Endodermal cell (in vitro differentiated cells): ENCODE results near the gene MYH9. TPM values are rescaled to one million over a fixed set of nuclear protein-coding genes. Genes with fewer than 3 reads are reported as not detected.

Source experiments
- DNase-seq: peaks from one replicate; pipeline ENCODE4 v3.0.0-alpha.2; 2017
- H3K27ac ChIP-seq: 2 replicates; pipeline ENCODE4 v1.5.1; 2013; ENCODE audit warnings: mild to moderate bottlenecking, low read depth, low read length, moderate library complexity
- H3K27me3 ChIP-seq: 2 replicates; pipeline ENCODE4 v1.6.1; 2013; ENCODE audit warnings: mild to moderate bottlenecking, low read length, moderate library complexity; ENCODE audit not compliant: insufficient read depth, control insufficient read depth, poor library complexity, severe bottlenecking
- H3K36me3 ChIP-seq: 2 replicates; pipeline ENCODE4 v1.7.0; 2013; ENCODE audit warnings: mild to moderate bottlenecking, low read length, moderate library complexity; ENCODE audit not compliant: control insufficient read depth, insufficient read depth
- H3K4me1 ChIP-seq: one replicate; pipeline ENCODE4 v1.7.0; 2013; ENCODE audit warnings: low read length; ENCODE audit not compliant: control insufficient read depth, insufficient read depth
- H3K4me3 ChIP-seq: 2 replicates; pipeline ENCODE4 v1.5.1; 2013; ENCODE audit warnings: mild to moderate bottlenecking, low read length, moderate library complexity
- H3K9ac ChIP-seq: 2 replicates; pipeline ENCODE4 v1.6.1; 2013; ENCODE audit warnings: mild to moderate bottlenecking, low read length, moderate library complexity; ENCODE audit not compliant: poor library complexity, severe bottlenecking; ENCODE audit errors: extremely low read depth
- H3K9me3 ChIP-seq: 2 replicates; pipeline ENCODE4 v1.6.1; 2013; ENCODE audit warnings: mild to moderate bottlenecking, low read length, moderate library complexity; ENCODE audit not compliant: control insufficient read depth
- H3K27ac Mint-ChIP-seq: 2 replicates; pipeline ENCODE4 v1.8.0; 2020; ENCODE audit warnings: mixed read lengths
- H3K27me3 Mint-ChIP-seq: 2 replicates; pipeline ENCODE4 v1.8.0; 2021; ENCODE audit warnings: mild to moderate bottlenecking, mixed read lengths; ENCODE audit not compliant: insufficient read depth
- H3K36me3 Mint-ChIP-seq: 2 replicates; pipeline ENCODE4 v1.8.0; 2020; ENCODE audit warnings: low read depth, mixed read lengths
- H3K4me1 Mint-ChIP-seq: 2 replicates; pipeline ENCODE4 v1.8.0; 2020; ENCODE audit warnings: mixed read lengths
- H3K4me3 Mint-ChIP-seq: 2 replicates; pipeline ENCODE4 v1.8.0; 2020; ENCODE audit warnings: mild to moderate bottlenecking, moderate library complexity, mixed read lengths
- H3K9me3 Mint-ChIP-seq: 2 replicates; pipeline ENCODE4 v1.8.0; 2020; ENCODE audit warnings: mild to moderate bottlenecking, mixed read lengths
- WGBS, 2 experiments: methylation state at CpG; one replicate each; pipeline versions ENCODE4 v1.1.5 to v1.1.7; 2013; ENCODE audit warnings: missing lambda C conversion rate in 2 of 2, mixed read lengths in 1 of 2; ENCODE audit not compliant: insufficient coverage in 1 of 2, insufficient read length in 1 of 2; 5-methylcytosine and 5-hydroxymethylcytosine counted together
- total RNA-seq, 2 donors: library from RNA; stranded (reverse); fragmentation: NEBNext Ultra II Directional in 1 of 2; extraction: Animal tissue kit (Norgen Biotek cat#: 25700) in 1 of 2; gene quantifications; 2 replicates in 1 of 2; 3 replicates in 1 of 2; pipeline ENCODE4 v1.2.1, GENCODE V29; 2021
- TF ChIP-seq, protein P1 (sequence below): fragments of 200-600 bp; sonication (generic); conservative IDR thresholded peaks from 2 replicates; pipeline ENCODE4 v1.5.0; 2021; ENCODE audit warnings: antibody characterized with exemption, mild to moderate bottlenecking

The MYH9 gene
- total RNA-seq, 2 donors from 2014 or later, result 270 to 288 TPM

GRCh38 chr22:36297568-36297967 is 90.2 kb downstream of the MYH9 start:
- no peaks in the 10 kb centered on the region for H3K4me1 ChIP-seq
- Mint-ChIP-seq H3K9me3 (no peaks in the 10 kb centered on the region), H3K27me3 (no peaks in the 10 kb centered on the region), H3K4me3 (no peak overlapping the region), H3K27ac (no peak overlapping the region), H3K36me3 (peaks cover 90% of the 10 kb centered on the region), H3K4me1 (no peaks in the 10 kb centered on the region)
- no peak overlapping the region for H3K4me3 ChIP-seq
- H3K27me3 ChIP-seq, result no peaks in the 10 kb centered on the region
- 93 to 95% methylated on average over 16 to 19 of the region's 19 CpGs for WGBS, 2 experiments
- DNase-seq, result no peak
- H3K9ac ChIP-seq, result no peak overlapping the region
- H3K36me3 ChIP-seq, result peaks cover 97% of the 10 kb centered on the region
- TF ChIP-seq, protein P1, sequence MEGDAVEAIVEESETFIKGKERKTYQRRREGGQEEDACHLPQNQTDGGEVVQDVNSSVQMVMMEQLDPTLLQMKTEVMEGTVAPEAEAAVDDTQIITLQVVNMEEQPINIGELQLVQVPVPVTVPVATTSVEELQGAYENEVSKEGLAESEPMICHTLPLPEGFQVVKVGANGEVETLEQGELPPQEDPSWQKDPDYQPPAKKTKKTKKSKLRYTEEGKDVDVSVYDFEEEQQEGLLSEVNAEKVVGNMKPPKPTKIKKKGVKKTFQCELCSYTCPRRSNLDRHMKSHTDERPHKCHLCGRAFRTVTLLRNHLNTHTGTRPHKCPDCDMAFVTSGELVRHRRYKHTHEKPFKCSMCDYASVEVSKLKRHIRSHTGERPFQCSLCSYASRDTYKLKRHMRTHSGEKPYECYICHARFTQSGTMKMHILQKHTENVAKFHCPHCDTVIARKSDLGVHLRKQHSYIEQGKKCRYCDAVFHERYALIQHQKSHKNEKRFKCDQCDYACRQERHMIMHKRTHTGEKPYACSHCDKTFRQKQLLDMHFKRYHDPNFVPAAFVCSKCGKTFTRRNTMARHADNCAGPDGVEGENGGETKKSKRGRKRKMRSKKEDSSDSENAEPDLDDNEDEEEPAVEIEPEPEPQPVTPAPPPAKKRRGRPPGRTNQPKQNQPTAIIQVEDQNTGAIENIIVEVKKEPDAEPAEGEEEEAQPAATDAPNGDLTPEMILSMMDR, result no peak
- H3K27ac ChIP-seq, result no peak overlapping the region
- H3K9me3 ChIP-seq, result peaks cover 4% of the 10 kb centered on the region

DNA sequence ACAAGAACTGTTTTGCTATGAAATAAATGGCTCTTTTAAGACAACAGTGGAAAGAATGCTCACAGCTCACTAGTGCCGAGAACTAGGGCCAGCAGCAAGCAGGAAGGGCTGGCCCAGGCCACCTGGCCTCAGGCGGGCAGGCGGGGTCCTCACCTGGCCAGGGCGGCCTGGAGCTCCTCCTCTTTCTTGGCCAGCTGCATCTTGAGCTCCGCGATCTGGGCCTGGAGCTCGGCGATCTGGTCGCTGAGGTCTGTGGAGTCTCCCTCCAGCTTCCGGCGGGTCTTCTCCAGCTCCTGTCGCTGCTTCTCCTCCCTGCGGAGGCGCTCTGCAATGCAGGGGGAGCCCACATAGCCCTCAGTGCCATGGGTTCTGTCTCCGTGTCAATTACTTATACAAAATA is 91.1 kb downstream of the MYH9 start:
- TF ChIP-seq, protein P1, result no peak
- no peaks in the 10 kb centered on the region for H3K4me1 Mint-ChIP-seq
- H3K27me3 Mint-ChIP-seq, result no peaks in the 10 kb centered on the region
- Histone ChIP-seq H3K27ac (no peak overlapping the region), H3K4me1 (no peaks in the 10 kb centered on the region), H3K27me3 (no peaks in the 10 kb centered on the region), H3K9me3 (peaks cover 7% of the 10 kb centered on the region), H3K9ac (no peak overlapping the region), H3K4me3 (no peak overlapping the region), H3K36me3 (peaks cover 97% of the 10 kb centered on the region)
- H3K27ac Mint-ChIP-seq, result no peak overlapping the region
- no peak for DNase-seq
- H3K9me3 Mint-ChIP-seq, result peaks cover 5% of the 10 kb centered on the region
- 96 to 99% methylated on average over 10 to 15 of the region's 15 CpGs for WGBS, 2 experiments
- H3K4me3 Mint-ChIP-seq, result no peak overlapping the region
- peaks cover 91% of the 10 kb centered on the region for H3K36me3 Mint-ChIP-seq

DNA sequence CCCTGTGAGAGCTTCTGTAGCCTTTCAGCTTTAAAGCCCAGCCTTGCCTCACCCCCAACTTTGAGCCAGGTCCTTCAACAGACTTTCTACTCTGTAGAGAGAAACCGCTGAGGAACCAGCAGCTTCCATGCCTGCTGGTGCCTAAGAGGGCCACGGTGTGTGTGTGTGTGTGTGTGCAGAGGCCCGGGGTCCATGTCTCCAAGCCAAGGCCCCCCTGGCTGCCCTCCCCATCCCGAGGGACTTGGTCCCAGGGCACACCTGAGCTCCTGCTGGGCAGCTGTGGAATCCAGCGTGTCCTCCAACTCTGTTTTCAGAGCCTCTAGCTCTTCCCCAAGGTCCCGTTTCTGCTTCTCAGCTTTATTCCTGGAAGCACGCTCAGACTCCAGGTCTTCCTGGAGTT is 92.5 kb downstream of the MYH9 start:
- H3K9ac ChIP-seq, result no peak overlapping the region
- H3K9me3 ChIP-seq, result peaks cover 7% of the 10 kb centered on the region
- H3K27me3 ChIP-seq, result no peaks in the 10 kb centered on the region
- H3K4me1 ChIP-seq, result no peaks in the 10 kb centered on the region
- no peak for DNase-seq
- TF ChIP-seq, protein P1, result no peak
- peaks cover 10% of the 10 kb centered on the region for H3K9me3 Mint-ChIP-seq
- peaks cover 87% of the 10 kb centered on the region for H3K36me3 ChIP-seq
- H3K27ac Mint-ChIP-seq, result no peak overlapping the region
- H3K4me3 Mint-ChIP-seq, result no peak overlapping the region
- WGBS, 2 experiments, result 96 to 100% methylated on average over 4 to 7 of the region's 7 CpGs
- H3K36me3 Mint-ChIP-seq, result peaks cover 88% of the 10 kb centered on the region
- H3K27me3 Mint-ChIP-seq, result no peaks in the 10 kb centered on the region
- no peaks in the 10 kb centered on the region for H3K4me1 Mint-ChIP-seq
- no peak overlapping the region for H3K4me3 ChIP-seq
- no peak overlapping the region for H3K27ac ChIP-seq
